ENCODE measurements around the gene PACS2.

PACS2 gene

GRCh38 chr14:105368910-105369652 is 54.5 kb downstream of the PACS2 start:
- no peaks in the 10 kb centered on the region for H3K4me1 ChIP-seq (ENCODE audit: insufficient read depth, low read length)
- H3K27me3 ChIP-seq (ENCODE audit: insufficient read depth, low read length) = no peaks in the 10 kb centered on the region; the same call in 1 of the 2 replicates
- no peak overlapping the region for H3K4me3 ChIP-seq (ENCODE audit: low read length)
- H3K9me3 ChIP-seq (ENCODE audit: insufficient read depth, low read depth, low read length) = no peaks in the 10 kb centered on the region
- H3K27ac ChIP-seq (ENCODE audit: low read length) = no peak overlapping the region
- H3K36me3 ChIP-seq (ENCODE audit: insufficient read depth, low read depth, low read length) = 0 out of 2 replicates have a peak, but pooled peaks cover 3% of the 10 kb centered on the region
- no peak overlapping the region for H3K9ac ChIP-seq (ENCODE audit: low read depth, low read length)

GRCh38 chr14:105369653-105370040 is 55.1 kb downstream of the PACS2 start:
- no peak overlapping the region for H3K9ac ChIP-seq (ENCODE audit: low read depth, low read length)
- no peak overlapping the region for H3K27ac ChIP-seq (ENCODE audit: low read length)
- H3K9me3 ChIP-seq (ENCODE audit: insufficient read depth, low read depth, low read length) = no peaks in the 10 kb centered on the region
- no peak overlapping the region for H3K4me3 ChIP-seq (ENCODE audit: low read length)
- H3K27me3 ChIP-seq (ENCODE audit: insufficient read depth, low read length) = no peaks in the 10 kb centered on the region; the same call in 1 of the 2 replicates
- no peaks in the 10 kb centered on the region for H3K4me1 ChIP-seq (ENCODE audit: insufficient read depth, low read length)
- H3K36me3 ChIP-seq (ENCODE audit: insufficient read depth, low read depth, low read length) = 0 out of 2 replicates have a peak, but pooled peaks cover 3% of the 10 kb centered on the region

GRCh38 chr14:105374389-105374788 is 59.8 kb downstream of the PACS2 start:
- Histone ChIP-seq H3K9ac (ENCODE audit: low read depth, low read length) (no peak overlapping the region), H3K4me3 (ENCODE audit: low read length) (no peak overlapping the region), H3K36me3 (ENCODE audit: insufficient read depth, low read depth, low read length) (0 out of 2 replicates have a peak, but pooled peaks cover 3% of the 10 kb centered on the region), H3K27ac (ENCODE audit: low read length) (no peak overlapping the region), H3K27me3 (ENCODE audit: insufficient read depth, low read length) (no peaks in the 10 kb centered on the region), H3K4me1 (ENCODE audit: insufficient read depth, low read length) (no peaks in the 10 kb centered on the region), H3K9me3 (ENCODE audit: insufficient read depth, low read depth, low read length) (no peaks in the 10 kb centered on the region)

- H3K9ac ChIP-seq (ENCODE audit: low read depth, low read length) = no peak overlapping the region
These were observed 61.1 kb downstream of the PACS2 start for GRCh38 chr14:105375635-105376057.

GRCh38 chr14:105376521-105377440 is 62.2 kb downstream of the PACS2 start:
- no peaks in the 10 kb centered on the region for H3K9me3 ChIP-seq (ENCODE audit: insufficient read depth, low read depth, low read length)
- H3K9ac ChIP-seq (ENCODE audit: low read depth, low read length) = no peak overlapping the region
- H3K4me1 ChIP-seq (ENCODE audit: insufficient read depth, low read length) = no peaks in the 10 kb centered on the region
- no peak overlapping the region for H3K4me3 ChIP-seq (ENCODE audit: low read length)
- H3K36me3 ChIP-seq (ENCODE audit: insufficient read depth, low read depth, low read length) = peaks cover 7% of the 10 kb centered on the region; the same call in 1 of the 2 replicates
- no peaks in the 10 kb centered on the region for H3K27me3 ChIP-seq (ENCODE audit: insufficient read depth, low read length)
- no peak overlapping the region for H3K27ac ChIP-seq (ENCODE audit: low read length)

More at GRCh38 chr14:105375635-105376057, 61.1 kb downstream of the PACS2 start:
- Histone ChIP-seq H3K4me1 (ENCODE audit: insufficient read depth, low read length) (no peaks in the 10 kb centered on the region), H3K4me3 (ENCODE audit: low read length) (no peak overlapping the region), H3K27ac (ENCODE audit: low read length) (no peak overlapping the region), H3K36me3 (ENCODE audit: insufficient read depth, low read depth, low read length) (peaks cover 9% of the 10 kb centered on the region; the same call in 1 of the 2 replicates), H3K27me3 (ENCODE audit: insufficient read depth, low read length) (no peaks in the 10 kb centered on the region), H3K9me3 (ENCODE audit: insufficient read depth, low read depth, low read length) (no peaks in the 10 kb centered on the region)

GRCh38 chr14:105377555-105378182 is 63.1 kb downstream of the PACS2 start:
- peaks cover 7% of the 10 kb centered on the region; the same call in 1 of the 2 replicates for H3K36me3 ChIP-seq (ENCODE audit: insufficient read depth, low read depth, low read length)
- no peak overlapping the region for H3K4me3 ChIP-seq (ENCODE audit: low read length)
- H3K27me3 ChIP-seq (ENCODE audit: insufficient read depth, low read length) = no peaks in the 10 kb centered on the region
- no peaks in the 10 kb centered on the region for H3K9me3 ChIP-seq (ENCODE audit: insufficient read depth, low read depth, low read length)
- H3K9ac ChIP-seq (ENCODE audit: low read depth, low read length) = no peak overlapping the region
- H3K4me1 ChIP-seq (ENCODE audit: insufficient read depth, low read length) = no peaks in the 10 kb centered on the region
- H3K27ac ChIP-seq (ENCODE audit: low read length) = no peak overlapping the region

- no peaks in the 10 kb centered on the region for H3K4me1 ChIP-seq (ENCODE audit: insufficient read depth, low read length)
- H3K27me3 ChIP-seq (ENCODE audit: insufficient read depth, low read length) = no peaks in the 10 kb centered on the region
- no peak overlapping the region for H3K4me3 ChIP-seq (ENCODE audit: low read length)
- H3K36me3 ChIP-seq (ENCODE audit: insufficient read depth, low read depth, low read length) = peaks cover 7% of the 10 kb centered on the region; the same call in 1 of the 2 replicates
- no peak overlapping the region for H3K27ac ChIP-seq (ENCODE audit: low read length)
- H3K9ac ChIP-seq (ENCODE audit: low read depth, low read length) = no peak overlapping the region
- no peaks in the 10 kb centered on the region for H3K9me3 ChIP-seq (ENCODE audit: insufficient read depth, low read depth, low read length)
These were observed 63.7 kb downstream of the PACS2 start for GRCh38 chr14:105378199-105378598.

GRCh38 chr14:105378873-105379685 is 64.5 kb downstream of the PACS2 start:
- Histone ChIP-seq H3K4me3 (ENCODE audit: low read length) (no peak overlapping the region), H3K9me3 (ENCODE audit: insufficient read depth, low read depth, low read length) (no peaks in the 10 kb centered on the region), H3K27ac (ENCODE audit: low read length) (no peak overlapping the region), H3K36me3 (ENCODE audit: insufficient read depth, low read depth, low read length) (peaks cover 12% of the 10 kb centered on the region; the same call in 1 of the 2 replicates), H3K4me1 (ENCODE audit: insufficient read depth, low read length) (no peaks in the 10 kb centered on the region), H3K9ac (ENCODE audit: low read depth, low read length) (no peak overlapping the region), H3K27me3 (ENCODE audit: insufficient read depth, low read length) (no peaks in the 10 kb centered on the region)

GRCh38 chr14:105379946-105380345 is 65.4 kb downstream of the PACS2 start:
- Histone ChIP-seq H3K4me1 (ENCODE audit: insufficient read depth, low read length) (no peaks in the 10 kb centered on the region), H3K9me3 (ENCODE audit: insufficient read depth, low read depth, low read length) (no peaks in the 10 kb centered on the region), H3K36me3 (ENCODE audit: insufficient read depth, low read depth, low read length) (peaks cover 12% of the 10 kb centered on the region; the same call in 1 of the 2 replicates), H3K4me3 (ENCODE audit: low read length) (no peak overlapping the region), H3K9ac (ENCODE audit: low read depth, low read length) (no peak overlapping the region), H3K27ac (ENCODE audit: low read length) (no peak overlapping the region), H3K27me3 (ENCODE audit: insufficient read depth, low read length) (no peaks in the 10 kb centered on the region)

GRCh38 chr14:105380756-105381155 is 66.2 kb downstream of the PACS2 start:
- Histone ChIP-seq H3K27ac (ENCODE audit: low read length) (no peak overlapping the region), H3K4me3 (ENCODE audit: low read length) (no peak overlapping the region), H3K27me3 (ENCODE audit: insufficient read depth, low read length) (no peaks in the 10 kb centered on the region), H3K36me3 (ENCODE audit: insufficient read depth, low read depth, low read length) (peaks cover 12% of the 10 kb centered on the region; the same call in 1 of the 2 replicates), H3K4me1 (ENCODE audit: insufficient read depth, low read length) (no peaks in the 10 kb centered on the region), H3K9ac (ENCODE audit: low read depth, low read length) (no peak overlapping the region), H3K9me3 (ENCODE audit: insufficient read depth, low read depth, low read length) (no peaks in the 10 kb centered on the region)

All from iPS-20b (cell line).